ENCODE results near the gene MSI2.
A peak's percentile ranks its signal among the peaks of the same experiment; 100 is the strongest.

Gene MSI2

DNA sequence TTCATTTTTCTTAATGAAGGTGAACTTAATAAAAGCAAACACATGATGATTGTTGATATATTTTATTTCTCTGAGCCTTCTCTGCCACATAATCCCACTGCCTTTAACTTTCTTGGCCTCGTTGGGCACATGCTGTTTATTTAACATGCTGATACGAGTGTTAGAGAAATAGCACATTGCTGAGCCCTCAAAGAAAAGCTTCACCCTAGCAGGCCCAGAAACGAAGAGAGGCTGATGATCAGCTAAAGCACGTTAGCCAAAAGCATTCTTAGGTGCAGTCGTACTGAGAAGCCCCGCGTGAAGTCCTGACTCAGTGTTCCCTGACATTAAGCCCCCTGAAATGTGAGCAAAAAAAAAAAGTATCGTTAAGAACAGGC is 366.0 kb downstream of the MSI2 start:
- TF ChIP-seq ZFP30 (CRISPR knock-in tag; IDR thresholded peaks at IDR 0.05): no peak
- peak; percentile 57; the same call in 1 of the 2 replicates for TF ChIP-seq BACH2 (CRISPR knock-in tag; IDR thresholded peaks at IDR 0.05; ENCODE audit: borderline replicate concordance)
- ATAC-seq: no peak

DNA sequence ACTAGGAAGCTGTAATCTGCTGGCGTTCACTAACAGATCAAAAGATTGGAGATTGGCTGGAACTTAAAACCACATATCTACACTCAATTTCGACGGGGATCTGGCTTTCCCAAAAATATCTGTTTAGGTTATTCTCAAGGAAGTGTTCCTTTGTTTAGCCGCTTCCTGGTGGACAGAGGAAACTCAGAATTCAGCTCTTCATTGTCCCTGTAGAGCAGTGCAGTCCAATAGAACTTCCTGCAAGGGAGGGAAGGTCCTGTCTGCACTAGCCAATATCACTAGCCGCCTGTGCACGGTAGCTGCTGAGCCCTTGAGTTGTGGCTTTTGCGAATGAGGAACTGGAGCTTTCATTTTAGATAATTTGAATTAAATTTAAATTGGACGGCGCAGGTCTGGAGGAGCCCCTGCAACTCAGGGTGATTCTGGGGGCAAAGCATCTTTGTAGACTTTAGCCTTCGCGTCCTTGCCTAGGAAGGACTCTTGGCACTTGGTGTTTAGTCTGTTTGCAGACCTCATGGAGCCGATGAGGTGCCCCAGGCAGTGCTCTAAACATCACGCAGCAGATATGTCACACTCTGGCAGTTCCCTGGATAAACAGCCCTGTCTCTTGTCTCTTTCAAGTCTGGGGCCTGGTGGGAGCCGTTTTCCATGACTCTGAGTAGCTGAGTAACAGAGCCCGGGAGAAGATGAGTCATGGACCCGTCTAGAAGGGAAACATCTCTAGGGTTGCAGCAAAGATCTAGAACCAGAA is 366.5 kb downstream of the MSI2 start:
- TF ChIP-seq ISL1 (CRISPR knock-in tag; IDR thresholded peaks at IDR 0.05) (peak; percentile 51), TCF4 (CRISPR knock-in tag; IDR thresholded peaks at IDR 0.05; ENCODE audit: borderline replicate concordance) (peak; percentile 48; the same call in 1 of the 2 replicates), CSDC2 (CRISPR knock-in tag; IDR thresholded peaks at IDR 0.05) (no peak), SNAI2 (CRISPR knock-in tag; IDR thresholded peaks at IDR 0.05) (no peak), ARNTL (CRISPR knock-in tag; IDR thresholded peaks at IDR 0.05; ENCODE audit: borderline replicate concordance, low read depth) (no peak), ZNF70 (CRISPR knock-in tag; IDR thresholded peaks at IDR 0.05) (no peak), ZC3H10 (CRISPR knock-in tag; IDR thresholded peaks at IDR 0.05) (no peak), ZFP30 (CRISPR knock-in tag; IDR thresholded peaks at IDR 0.05) (no peak), ZFP3 (CRISPR knock-in tag; IDR thresholded peaks at IDR 0.05) (peak; percentile 73), BACH2 (CRISPR knock-in tag; IDR thresholded peaks at IDR 0.05; ENCODE audit: borderline replicate concordance) (no peak; the same call in 1 of the 2 replicates), GLIS3 (CRISPR knock-in tag; IDR thresholded peaks at IDR 0.05) (peak; percentile 76; the same call in 1 of the 2 replicates), PPARA (CRISPR knock-in tag; IDR thresholded peaks at IDR 0.05; ENCODE audit: borderline replicate concordance) (no peak), ESRRG (CRISPR knock-in tag; IDR thresholded peaks at IDR 0.05) (no peak), RARB (CRISPR knock-in tag; IDR thresholded peaks at IDR 0.05) (no peak), TOX (CRISPR knock-in tag; IDR thresholded peaks at IDR 0.05; ENCODE audit: borderline replicate concordance) (no peak), OSR1 (CRISPR knock-in tag; IDR thresholded peaks at IDR 0.05) (no peak), ZNF565 (CRISPR knock-in tag; conservative IDR thresholded peaks at IDR 0.05; ENCODE audit: low read depth) (0 out of 2 replicates have a peak, but pooled peaks have one; percentile 26), ZNF8 (CRISPR knock-in tag; IDR thresholded peaks at IDR 0.05) (no peak; the same call in 1 of the 2 replicates)
- TF ChIP-seq, protein P1, sequence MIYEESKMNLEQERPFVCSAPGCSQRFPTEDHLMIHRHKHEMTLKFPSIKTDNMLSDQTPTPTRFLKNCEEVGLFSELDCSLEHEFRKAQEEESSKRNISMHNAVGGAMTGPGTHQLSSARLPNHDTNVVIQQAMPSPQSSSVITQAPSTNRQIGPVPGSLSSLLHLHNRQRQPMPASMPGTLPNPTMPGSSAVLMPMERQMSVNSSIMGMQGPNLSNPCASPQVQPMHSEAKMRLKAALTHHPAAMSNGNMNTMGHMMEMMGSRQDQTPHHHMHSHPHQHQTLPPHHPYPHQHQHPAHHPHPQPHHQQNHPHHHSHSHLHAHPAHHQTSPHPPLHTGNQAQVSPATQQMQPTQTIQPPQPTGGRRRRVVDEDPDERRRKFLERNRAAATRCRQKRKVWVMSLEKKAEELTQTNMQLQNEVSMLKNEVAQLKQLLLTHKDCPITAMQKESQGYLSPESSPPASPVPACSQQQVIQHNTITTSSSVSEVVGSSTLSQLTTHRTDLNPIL (CRISPR knock-in tag; IDR thresholded peaks at IDR 0.05; ENCODE audit: low read depth): no peak
- TF ChIP-seq, protein P2, sequence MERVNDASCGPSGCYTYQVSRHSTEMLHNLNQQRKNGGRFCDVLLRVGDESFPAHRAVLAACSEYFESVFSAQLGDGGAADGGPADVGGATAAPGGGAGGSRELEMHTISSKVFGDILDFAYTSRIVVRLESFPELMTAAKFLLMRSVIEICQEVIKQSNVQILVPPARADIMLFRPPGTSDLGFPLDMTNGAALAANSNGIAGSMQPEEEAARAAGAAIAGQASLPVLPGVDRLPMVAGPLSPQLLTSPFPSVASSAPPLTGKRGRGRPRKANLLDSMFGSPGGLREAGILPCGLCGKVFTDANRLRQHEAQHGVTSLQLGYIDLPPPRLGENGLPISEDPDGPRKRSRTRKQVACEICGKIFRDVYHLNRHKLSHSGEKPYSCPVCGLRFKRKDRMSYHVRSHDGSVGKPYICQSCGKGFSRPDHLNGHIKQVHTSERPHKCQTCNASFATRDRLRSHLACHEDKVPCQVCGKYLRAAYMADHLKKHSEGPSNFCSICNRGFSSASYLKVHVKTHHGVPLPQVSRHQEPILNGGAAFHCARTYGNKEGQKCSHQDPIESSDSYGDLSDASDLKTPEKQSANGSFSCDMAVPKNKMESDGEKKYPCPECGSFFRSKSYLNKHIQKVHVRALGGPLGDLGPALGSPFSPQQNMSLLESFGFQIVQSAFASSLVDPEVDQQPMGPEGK (CRISPR knock-in tag; IDR thresholded peaks at IDR 0.05; ENCODE audit: borderline replicate concordance): no peak
- TF ChIP-seq, protein P3, sequence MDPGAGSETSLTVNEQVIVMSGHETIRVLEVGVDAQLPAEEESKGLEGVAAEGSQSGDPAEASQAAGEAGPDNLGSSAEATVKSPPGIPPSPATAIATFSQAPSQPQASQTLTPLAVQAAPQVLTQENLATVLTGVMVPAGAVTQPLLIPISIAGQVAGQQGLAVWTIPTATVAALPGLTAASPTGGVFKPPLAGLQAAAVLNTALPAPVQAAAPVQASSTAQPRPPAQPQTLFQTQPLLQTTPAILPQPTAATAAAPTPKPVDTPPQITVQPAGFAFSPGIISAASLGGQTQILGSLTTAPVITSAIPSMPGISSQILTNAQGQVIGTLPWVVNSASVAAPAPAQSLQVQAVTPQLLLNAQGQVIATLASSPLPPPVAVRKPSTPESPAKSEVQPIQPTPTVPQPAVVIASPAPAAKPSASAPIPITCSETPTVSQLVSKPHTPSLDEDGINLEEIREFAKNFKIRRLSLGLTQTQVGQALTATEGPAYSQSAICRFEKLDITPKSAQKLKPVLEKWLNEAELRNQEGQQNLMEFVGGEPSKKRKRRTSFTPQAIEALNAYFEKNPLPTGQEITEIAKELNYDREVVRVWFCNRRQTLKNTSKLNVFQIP (CRISPR knock-in tag; IDR thresholded peaks at IDR 0.05; ENCODE audit: borderline replicate concordance, low read depth): no peak
- TF ChIP-seq, protein P4, sequence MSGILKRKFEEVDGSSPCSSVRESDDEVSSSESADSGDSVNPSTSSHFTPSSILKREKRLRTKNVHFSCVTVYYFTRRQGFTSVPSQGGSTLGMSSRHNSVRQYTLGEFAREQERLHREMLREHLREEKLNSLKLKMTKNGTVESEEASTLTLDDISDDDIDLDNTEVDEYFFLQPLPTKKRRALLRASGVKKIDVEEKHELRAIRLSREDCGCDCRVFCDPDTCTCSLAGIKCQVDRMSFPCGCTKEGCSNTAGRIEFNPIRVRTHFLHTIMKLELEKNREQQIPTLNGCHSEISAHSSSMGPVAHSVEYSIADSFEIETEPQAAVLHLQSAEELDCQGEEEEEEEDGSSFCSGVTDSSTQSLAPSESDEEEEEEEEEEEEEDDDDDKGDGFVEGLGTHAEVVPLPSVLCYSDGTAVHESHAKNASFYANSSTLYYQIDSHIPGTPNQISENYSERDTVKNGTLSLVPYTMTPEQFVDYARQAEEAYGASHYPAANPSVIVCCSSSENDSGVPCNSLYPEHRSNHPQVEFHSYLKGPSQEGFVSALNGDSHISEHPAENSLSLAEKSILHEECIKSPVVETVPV (CRISPR knock-in tag; IDR thresholded peaks at IDR 0.05): no peak
- TF ChIP-seq, protein P5, sequence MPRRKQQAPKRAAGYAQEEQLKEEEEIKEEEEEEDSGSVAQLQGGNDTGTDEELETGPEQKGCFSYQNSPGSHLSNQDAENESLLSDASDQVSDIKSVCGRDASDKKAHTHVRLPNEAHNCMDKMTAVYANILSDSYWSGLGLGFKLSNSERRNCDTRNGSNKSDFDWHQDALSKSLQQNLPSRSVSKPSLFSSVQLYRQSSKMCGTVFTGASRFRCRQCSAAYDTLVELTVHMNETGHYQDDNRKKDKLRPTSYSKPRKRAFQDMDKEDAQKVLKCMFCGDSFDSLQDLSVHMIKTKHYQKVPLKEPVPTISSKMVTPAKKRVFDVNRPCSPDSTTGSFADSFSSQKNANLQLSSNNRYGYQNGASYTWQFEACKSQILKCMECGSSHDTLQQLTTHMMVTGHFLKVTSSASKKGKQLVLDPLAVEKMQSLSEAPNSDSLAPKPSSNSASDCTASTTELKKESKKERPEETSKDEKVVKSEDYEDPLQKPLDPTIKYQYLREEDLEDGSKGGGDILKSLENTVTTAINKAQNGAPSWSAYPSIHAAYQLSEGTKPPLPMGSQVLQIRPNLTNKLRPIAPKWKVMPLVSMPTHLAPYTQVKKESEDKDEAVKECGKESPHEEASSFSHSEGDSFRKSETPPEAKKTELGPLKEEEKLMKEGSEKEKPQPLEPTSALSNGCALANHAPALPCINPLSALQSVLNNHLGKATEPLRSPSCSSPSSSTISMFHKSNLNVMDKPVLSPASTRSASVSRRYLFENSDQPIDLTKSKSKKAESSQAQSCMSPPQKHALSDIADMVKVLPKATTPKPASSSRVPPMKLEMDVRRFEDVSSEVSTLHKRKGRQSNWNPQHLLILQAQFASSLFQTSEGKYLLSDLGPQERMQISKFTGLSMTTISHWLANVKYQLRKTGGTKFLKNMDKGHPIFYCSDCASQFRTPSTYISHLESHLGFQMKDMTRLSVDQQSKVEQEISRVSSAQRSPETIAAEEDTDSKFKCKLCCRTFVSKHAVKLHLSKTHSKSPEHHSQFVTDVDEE (CRISPR knock-in tag; IDR thresholded peaks at IDR 0.05): peak; percentile 92
- ATAC-seq: peak; percentile 79
